ENCODE data around the gene NAT16.

The NAT16 gene

GRCh38 chr7:101166909-101167644 lies 13.0 kb downstream of the NAT16 start:
- no peak overlapping the region for H3K27ac ChIP-seq (replicated peaks)
- H3K4me3 ChIP-seq (replicated peaks; ENCODE audit: insufficient read depth, low read length): no peak overlapping the region
- DNase-seq (ENCODE audit: low read depth in 1 of 2, low spot score in 1 of 2): no peak
- H3K27me3 ChIP-seq (ENCODE audit: insufficient read depth, poor library complexity, severe bottlenecking): peaks cover 69% of the 10 kb centered on the region
- TF ChIP-seq CTCF (IDR thresholded peaks at IDR 0.05; ENCODE audit: insufficient read depth, low read length): no peak
- TF ChIP-seq REST (IDR thresholded peaks at IDR 0.05; ENCODE audit: insufficient replicate concordance, low read depth): no peak
- no peak for TF ChIP-seq GABPA (IDR thresholded peaks at IDR 0.05; ENCODE audit: low read depth)
- no peak for TF ChIP-seq POLR2AphosphoS5 (IDR thresholded peaks at IDR 0.05; ENCODE audit: low read depth)
- no peak for TF ChIP-seq SPI1 (IDR thresholded peaks at IDR 0.05; ENCODE audit: borderline replicate concordance, low read depth)

GRCh38 chr7:101166648-101166908 lies 13.5 kb downstream of the NAT16 start:
- TF ChIP-seq CTCF (IDR thresholded peaks at IDR 0.05; ENCODE audit: insufficient read depth, low read length) (no peak), GABPA (IDR thresholded peaks at IDR 0.05; ENCODE audit: low read depth) (no peak), SPI1 (IDR thresholded peaks at IDR 0.05; ENCODE audit: borderline replicate concordance, low read depth) (no peak), POLR2AphosphoS5 (IDR thresholded peaks at IDR 0.05; ENCODE audit: low read depth) (no peak), REST (IDR thresholded peaks at IDR 0.05; ENCODE audit: insufficient replicate concordance, low read depth) (no peak)
- Histone ChIP-seq H3K4me3 (replicated peaks; ENCODE audit: insufficient read depth, low read length) (no peak overlapping the region), H3K27me3 (ENCODE audit: insufficient read depth, poor library complexity, severe bottlenecking) (peaks cover 64% of the 10 kb centered on the region)

GRCh38 chr7:101165958-101166647 lies 14.0 kb downstream of the NAT16 start:
- H3K27ac ChIP-seq (replicated peaks): no peak overlapping the region
- TF ChIP-seq POLR2AphosphoS5 (IDR thresholded peaks at IDR 0.05; ENCODE audit: low read depth) (no peak), GABPA (IDR thresholded peaks at IDR 0.05; ENCODE audit: low read depth) (no peak), SPI1 (IDR thresholded peaks at IDR 0.05; ENCODE audit: borderline replicate concordance, low read depth) (no peak), REST (IDR thresholded peaks at IDR 0.05; ENCODE audit: insufficient replicate concordance, low read depth) (no peak), CTCF (IDR thresholded peaks at IDR 0.05; ENCODE audit: insufficient read depth, low read length) (no peak)
- peak overlapping the region; percentile 24 for H3K4me3 ChIP-seq (replicated peaks; ENCODE audit: insufficient read depth, low read length)
- peaks cover 60% of the 10 kb centered on the region for H3K27me3 ChIP-seq (ENCODE audit: insufficient read depth, poor library complexity, severe bottlenecking)
- no peak for DNase-seq (ENCODE audit: low read depth in 1 of 2, low spot score in 1 of 2)

More at GRCh38 chr7:101166648-101166908, 13.5 kb downstream of the NAT16 start:
- no peak overlapping the region for H3K27ac ChIP-seq (replicated peaks)
- DNase-seq (ENCODE audit: low read depth in 1 of 2, low spot score in 1 of 2): no peak
